HepG2 (cell line): ENCODE measurements around the gene TASOR2. TPM values are rescaled to one million over a fixed set of nuclear protein-coding genes. Genes with fewer than 3 reads are reported as not detected.

Experiments
- ATAC-seq: fragments of 200-7000 bp; cut with Tn5 transposase; 3 replicates; pipeline ENCODE4 v1.9.1; 2020; ENCODE audit warnings: mild to moderate bottlenecking, moderate library complexity
- BruUV-seq: library from RNA; stranded (reverse); fragments of 400-500 nt; replicated peaks from 2 replicates; lab custom pipeline; 2021; lab: Mats Ljungman, UMichigan
- CTCF ChIA-PET: fragments of 300-600 bp; formaldehyde crosslinking; extraction: SDS; loops from one replicate; lab custom pipeline; 2021; ENCODE audit warnings: low total read pairs, inconsistent platforms, low intra/inter-chr PET ratio; lab: Yijun Ruan, JAX
- POLR2A ChIA-PET: fragments of 350-600 bp; sonication (Branson Sonifier 250); formaldehyde crosslinking; loops from one replicate; lab custom pipeline; 2020; ENCODE audit warnings: antibody characterized with exemption, inconsistent platforms; lab: Yijun Ruan, JAX
- DNase-seq: peaks from one replicate; pipeline ENCODE4 v3.0.0-alpha.2; 2015; ENCODE audit warnings: low spot score
- FAIRE-seq: peaks from 3 replicates; lab custom pipeline; 2011; peaks lifted over from hg19 to GRCh38; lab: Jason Lieb, UNC
- H2AFZ ChIP-seq: one replicate; pipeline ENCODE4 v1.6.1; 2011; ENCODE audit warnings: low read length, inconsistent platforms
- H3K27ac ChIP-seq: fragments of 300-600 bp; 3 replicates; pipeline ENCODE4 v1.8.0; 2011; ENCODE audit warnings: mixed run types, mild to moderate bottlenecking, mixed read lengths, low read length, inconsistent platforms; ENCODE audit not compliant: insufficient read depth; ENCODE audit errors: extremely low read length
- H3K27me3 ChIP-seq, 2 experiments: fragments of 200-600 bp in 1 of 2; 2 replicates in 1 of 2; 3 replicates in 1 of 2; pipeline versions ENCODE4 v1.6.0 to v1.8.0; 2011; ENCODE audit warnings: low read length in 2 of 2, mild to moderate bottlenecking in 2 of 2, moderate library complexity in 2 of 2, inconsistent platforms in 1 of 2; ENCODE audit not compliant: insufficient read depth in 2 of 2, control insufficient read depth in 1 of 2
- H3K36me3 ChIP-seq, 2 experiments: fragments of 200-600 bp in 1 of 2; replicated peaks in 1 of 2; 2 replicates in 1 of 2; 3 replicates in 1 of 2; pipeline versions ENCODE4 v1.5.1 to v1.8.0; 2011; ENCODE audit warnings: low read length in 2 of 2, inconsistent platforms in 1 of 2; ENCODE audit not compliant: insufficient read depth in 2 of 2, control insufficient read depth in 1 of 2
- H3K4me1 ChIP-seq: 2 replicates; pipeline ENCODE4 v1.5.1; 2012; ENCODE audit warnings: low read length, inconsistent platforms; ENCODE audit not compliant: insufficient read depth
- H3K4me2 ChIP-seq: 2 replicates; pipeline ENCODE4 v1.6.0; 2011; ENCODE audit warnings: low read depth, low read length, inconsistent platforms
- H3K4me3 ChIP-seq, 3 experiments: fragments of 200-600 bp in 1 of 3; sonication (generic), shearing (Covaris generic) in 1 of 3; replicated peaks in 1 of 3; 2 replicates each; pipeline ENCODE4 v1.5.1; 2011 to 2016; ENCODE audit warnings: low read length in 3 of 3, inconsistent platforms in 2 of 3, low read depth in 2 of 3, mild to moderate bottlenecking in 2 of 3, control low read depth in 1 of 3, mixed read lengths in 1 of 3; ENCODE audit not compliant: insufficient read depth in 1 of 3
- H3K79me2 ChIP-seq: one replicate; pipeline ENCODE4 v1.6.1; 2011; ENCODE audit warnings: low read length, inconsistent platforms; ENCODE audit not compliant: insufficient read depth
- H3K9ac ChIP-seq: 2 replicates; pipeline ENCODE4 v1.6.0; 2011; ENCODE audit warnings: mild to moderate bottlenecking, low read depth, low read length, inconsistent platforms; ENCODE audit not compliant: insufficient read depth
- H3K9me3 ChIP-seq: 2 replicates; pipeline ENCODE4 v1.5.1; 2012; ENCODE audit warnings: mild to moderate bottlenecking, low read length
- H4K20me1 ChIP-seq: 2 replicates; pipeline ENCODE4 v1.6.0; 2011; ENCODE audit warnings: inconsistent platforms, mild to moderate bottlenecking, low read length, moderate library complexity; ENCODE audit not compliant: insufficient read depth
- MAFF ChIP-seq: IDR thresholded peaks from 2 replicates; pipeline ENCODE4 v1.6.1; 2011; ENCODE audit warnings: low read depth, low read length, improper control_type of control experiment
- MAFK ChIP-seq, 2 experiments: IDR thresholded peaks in 1 of 2; conservative IDR thresholded peaks in 1 of 2; 2 replicates each; pipeline ENCODE4 v1.6.1; 2011; ENCODE audit warnings: improper control_type of control experiment in 2 of 2, low read length in 2 of 2
- REPIN1 ChIP-seq: sonication (generic); formaldehyde crosslinking; IDR thresholded peaks from 2 replicates; pipeline ENCODE4 v1.8.0; 2022; ENCODE audit warnings: missing genetic modification reagents, low read depth, mild to moderate bottlenecking, borderline replicate concordance
- ZNF557 ChIP-seq: sonication (generic); formaldehyde crosslinking; IDR thresholded peaks from 2 replicates; pipeline ENCODE4 v1.4.0; 2020; ENCODE audit warnings: missing genetic modification reagents
- WGBS: methylation state at CpG from one replicate; pipeline ENCODE4 v1.1.6; 2017; ENCODE audit warnings: low lambda C conversion rate; 5-methylcytosine and 5-hydroxymethylcytosine counted together
- in situ Hi-C: cut with HindIII; loops from 2 replicates; pipeline ENCODE4 v1.10.0; 2017; ENCODE audit warnings: low pct_unique_long_range_greater_than_20kb; ENCODE audit not compliant: extremely low pct_ligation_motif_present
- intact Hi-C: fragments of 100-400 bp; cut with micrococcal nuclease; formaldehyde crosslinking; loops from one replicate; pipeline ENCODE4 v1.10.0; 2022; ENCODE audit not compliant: unreplicated experiment
- polyA plus RNA-seq, 8 experiments: library from polyadenylated mRNA; depleted of rRNA in 3 of 8; stranded (reverse) in 7 of 8; unstranded in 1 of 8; fragments of >200 nt; fragmentation: Illumina TruSeq in 4 of 8; extraction: Trizol in 4 of 8; gene quantifications; 2 replicates each; pipeline versions ENCODE4 v1.2.1 to v1.2.3, GENCODE V29; 2011 to 2016; ENCODE audit warnings: low read depth in 4 of 8, missing spikeins in 1 of 8, mixed read lengths in 1 of 8; ENCODE audit not compliant: insufficient read depth in 1 of 8
- total RNA-seq, 5 experiments: library from RNA; depleted of rRNA; stranded (reverse); fragments of >200 nt; fragmentation: Illumina TruSeq; extraction: Trizol; gene quantifications; 2 replicates each; pipeline ENCODE4 v1.2.3, GENCODE V29; 2016; ENCODE audit warnings: low read depth in 1 of 5

The TASOR2 gene
- total and polyA plus RNA-seq, 2 of the 13 experiments (the other 11 are each of a cell fraction or from before 2014, with no cell fraction given), result 24.2 to 55.3 TPM

GRCh38 chr10:5678397-5679036 lies 6.1 kb upstream of the TASOR2 start:
- H2AFZ ChIP-seq, result peak overlapping the region; percentile 55
- H4K20me1 ChIP-seq, result no peaks in the 10 kb centered on the region
- H3K4me2 ChIP-seq, result peak overlapping the region; percentile 90
- no peak overlapping the region for H3K27ac ChIP-seq
- peak overlapping the region; percentile 23 to 55 (median 36); a peak in 4 of 6 replicates for H3K4me3 ChIP-seq
- BruUV-seq, result no TSS peak
- H3K9ac ChIP-seq, result peak overlapping the region; percentile 35; the same call in 1 of the 2 replicates
- no peak for TF ChIP-seq REPIN1 (CRISPR knock-in tag)
- no peaks in the 10 kb centered on the region for H3K79me2 ChIP-seq
- intact Hi-C loops (no loop called here), in situ Hi-C loops (no loop called here)
- FAIRE-seq (no peak), ATAC-seq (peak; percentile 84), DNase-seq (no peak)
- no peaks in the 10 kb centered on the region for H3K36me3 ChIP-seq
- peaks cover 10% of the 10 kb centered on the region for H3K9me3 ChIP-seq
- H3K4me1 ChIP-seq, result peaks cover 50% of the 10 kb centered on the region
- H3K27me3 ChIP-seq, result peaks cover 3 to 26% of the 10 kb centered on the region in 2 experiments; a peak in 3 of 5 replicates
- ChIA-PET CTCF (no interaction called here), POLR2A (interaction anchor here (1.1 kb wide), 1 partner anchor 13 kb away, joined by 3 read pairs; no protein-coding TSS in a partner anchor)
- WGBS, result 6% methylated on average over 9 of the region's 9 CpGs

GRCh38 chr10:5679037-5679435 lies 5.6 kb upstream of the TASOR2 start:
- 30% methylated on average over 3 of the region's 3 CpGs for WGBS
- Histone ChIP-seq H3K27ac (no peak overlapping the region), H3K27me3 (peaks cover 3 to 26% of the 10 kb centered on the region in 2 experiments; a peak in 3 of 5 replicates), H3K79me2 (no peaks in the 10 kb centered on the region), H3K9me3 (peaks cover 9% of the 10 kb centered on the region)
- TF ChIP-seq ZNF557 (CRISPR knock-in tag) (no peak), MAFK (conservative IDR thresholded peaks at IDR 0.05 in 1 of 2, IDR thresholded peaks at IDR 0.05 in 1 of 2; ENCODE audit: low read length in 2 of 2) (peak; percentile 53 to 74), MAFF (peak; percentile 60)
- TF ChIP-seq, all 625 proteins: peak for 2
- DNase-seq, result no peak
- FAIRE-seq, result no peak
- intact Hi-C loops, result no loop called here
- Histone ChIP-seq H3K4me2 (no peak overlapping the region; the same call in 1 of the 2 replicates), H4K20me1 (no peaks in the 10 kb centered on the region), H3K4me1 (peaks cover 53% of the 10 kb centered on the region), H3K36me3 (no peaks in the 10 kb centered on the region), H2AFZ (no peak overlapping the region), H3K9ac (no peak overlapping the region), H3K4me3 (peak overlapping the region in 1 of 3 experiments; percentile 36; a peak in 1 of 6 replicates)
- in situ Hi-C loops, result no loop called here
- POLR2A ChIA-PET, result no interaction called here
- CTCF ChIA-PET, result no interaction called here
- ATAC-seq, result no peak
- BruUV-seq, result no TSS peak
